KG1 (cell line): ENCODE data around the gene CYP21A2.
A peak's percentile ranks its signal among the peaks of the same experiment; 100 is the strongest.
"Not testable (repeated sequence)": the region's sequence is repeated elsewhere in the genome, so short reads cannot be mapped to it uniquely, and the experiment has no call there.

ENCODE experiments used
- DNase-seq: peaks from one replicate; lab custom pipeline; 2025; lab: John Stamatoyannopoulos, UW

The CYP21A2 gene

DNA sequence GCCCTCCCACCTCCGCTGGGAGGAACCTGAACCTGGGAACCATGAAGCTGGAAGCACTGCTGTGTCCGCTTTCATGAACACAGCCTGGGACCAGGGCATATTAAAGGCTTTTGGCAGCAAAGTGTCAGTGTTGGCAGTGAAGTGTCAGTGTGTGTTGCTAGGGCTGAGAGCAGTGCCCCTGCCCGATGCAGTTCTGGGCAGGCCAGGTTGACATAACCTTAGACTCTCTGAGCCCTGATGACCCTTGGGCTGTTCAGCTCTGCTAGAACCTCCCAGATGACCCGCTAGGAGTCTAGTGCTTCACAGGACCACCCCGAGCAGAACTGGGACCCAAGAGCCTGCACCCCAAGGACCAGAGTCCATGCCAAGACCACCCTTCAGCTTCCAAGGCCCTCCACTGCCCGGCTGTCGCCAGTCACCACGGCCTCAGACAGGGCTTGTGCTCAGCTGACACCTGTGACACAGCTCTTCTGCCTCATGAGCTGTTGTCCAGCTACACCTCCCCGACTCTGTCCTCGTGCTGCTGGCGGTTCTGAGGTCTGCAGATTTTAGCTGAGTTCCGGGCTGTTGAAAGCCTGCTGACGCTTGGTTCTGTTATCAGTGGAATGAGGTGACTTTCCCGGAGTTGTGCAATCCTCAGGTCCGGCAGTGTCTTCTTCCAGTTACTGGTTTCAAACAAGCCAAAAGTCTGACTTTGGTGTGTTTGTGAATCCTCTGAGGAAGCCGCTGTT is 2.8 kb upstream of the CYP21A2 start:
- not testable (repeated sequence) for DNase-seq

DNA sequence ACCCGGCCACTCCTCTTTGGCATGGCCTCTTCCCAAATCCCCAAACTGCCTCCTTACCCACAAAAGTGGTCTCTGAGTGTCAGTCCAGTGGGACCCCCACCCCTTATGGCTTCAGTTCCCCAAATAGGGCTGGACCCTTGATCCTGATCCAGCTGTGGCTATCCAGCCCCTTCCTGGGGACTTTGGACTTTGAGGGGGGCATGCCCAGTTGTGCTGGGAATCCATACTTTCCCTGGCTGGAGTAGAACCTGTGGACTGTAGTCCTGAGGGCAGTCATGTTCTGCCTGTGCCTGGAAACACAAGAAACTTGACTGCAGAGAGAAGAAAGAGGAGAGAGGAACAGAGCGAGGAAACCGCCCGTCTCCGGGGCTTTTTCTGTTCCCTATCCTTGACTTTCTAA is 1.1 kb upstream of the CYP21A2 start:
- DNase-seq: not testable (repeated sequence)

DNA sequence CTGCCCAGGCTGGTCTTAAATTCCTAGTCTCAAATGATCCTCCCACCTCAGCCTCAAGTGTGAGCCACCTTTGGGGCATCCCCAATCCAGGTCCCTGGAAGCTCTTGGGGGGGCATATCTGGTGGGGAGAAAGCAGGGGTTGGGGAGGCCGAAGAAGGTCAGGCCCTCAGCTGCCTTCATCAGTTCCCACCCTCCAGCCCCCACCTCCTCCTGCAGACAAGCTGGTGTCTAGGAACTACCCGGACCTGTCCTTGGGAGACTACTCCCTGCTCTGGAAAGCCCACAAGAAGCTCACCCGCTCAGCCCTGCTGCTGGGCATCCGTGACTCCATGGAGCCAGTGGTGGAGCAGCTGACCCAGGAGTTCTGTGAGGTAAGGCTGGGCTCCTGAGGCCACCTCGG is 663 bp downstream of the CYP21A2 start:
- DNase-seq: not testable (repeated sequence)

DNA sequence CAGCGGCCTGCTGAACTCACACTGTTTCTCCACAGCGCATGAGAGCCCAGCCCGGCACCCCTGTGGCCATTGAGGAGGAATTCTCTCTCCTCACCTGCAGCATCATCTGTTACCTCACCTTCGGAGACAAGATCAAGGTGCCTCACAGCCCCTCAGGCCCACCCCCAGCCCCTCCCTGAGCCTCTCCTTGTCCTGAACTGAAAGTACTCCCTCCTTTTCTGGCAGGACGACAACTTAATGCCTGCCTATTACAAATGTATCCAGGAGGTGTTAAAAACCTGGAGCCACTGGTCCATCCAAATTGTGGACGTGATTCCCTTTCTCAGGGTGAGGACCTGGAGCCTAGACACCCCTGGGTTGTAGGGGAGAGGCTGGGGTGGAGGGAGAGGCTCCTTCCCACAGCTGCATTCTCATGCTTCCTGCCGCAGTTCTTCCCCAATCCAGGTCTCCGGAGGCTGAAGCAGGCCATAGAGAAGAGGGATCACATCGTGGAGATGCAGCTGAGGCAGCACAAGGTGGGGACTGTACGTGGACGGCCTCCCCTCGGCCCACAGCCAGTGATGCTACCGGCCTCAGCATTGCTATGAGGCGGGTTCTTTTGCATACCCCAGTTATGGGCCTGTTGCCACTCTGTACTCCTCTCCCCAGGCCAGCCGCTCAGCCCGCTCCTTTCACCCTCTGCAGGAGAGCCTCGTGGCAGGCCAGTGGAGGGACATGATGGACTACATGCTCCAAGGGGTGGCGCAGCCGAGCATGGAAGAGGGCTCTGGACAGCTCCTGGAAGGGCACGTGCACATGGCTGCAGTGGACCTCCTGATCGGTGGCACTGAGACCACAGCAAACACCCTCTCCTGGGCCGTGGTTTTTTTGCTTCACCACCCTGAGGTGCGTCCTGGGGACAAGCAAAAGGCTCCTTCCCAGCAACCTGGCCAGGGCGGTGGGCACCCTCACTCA is 1.4 kb downstream of the CYP21A2 start:
- DNase-seq: not testable (repeated sequence)

DNA sequence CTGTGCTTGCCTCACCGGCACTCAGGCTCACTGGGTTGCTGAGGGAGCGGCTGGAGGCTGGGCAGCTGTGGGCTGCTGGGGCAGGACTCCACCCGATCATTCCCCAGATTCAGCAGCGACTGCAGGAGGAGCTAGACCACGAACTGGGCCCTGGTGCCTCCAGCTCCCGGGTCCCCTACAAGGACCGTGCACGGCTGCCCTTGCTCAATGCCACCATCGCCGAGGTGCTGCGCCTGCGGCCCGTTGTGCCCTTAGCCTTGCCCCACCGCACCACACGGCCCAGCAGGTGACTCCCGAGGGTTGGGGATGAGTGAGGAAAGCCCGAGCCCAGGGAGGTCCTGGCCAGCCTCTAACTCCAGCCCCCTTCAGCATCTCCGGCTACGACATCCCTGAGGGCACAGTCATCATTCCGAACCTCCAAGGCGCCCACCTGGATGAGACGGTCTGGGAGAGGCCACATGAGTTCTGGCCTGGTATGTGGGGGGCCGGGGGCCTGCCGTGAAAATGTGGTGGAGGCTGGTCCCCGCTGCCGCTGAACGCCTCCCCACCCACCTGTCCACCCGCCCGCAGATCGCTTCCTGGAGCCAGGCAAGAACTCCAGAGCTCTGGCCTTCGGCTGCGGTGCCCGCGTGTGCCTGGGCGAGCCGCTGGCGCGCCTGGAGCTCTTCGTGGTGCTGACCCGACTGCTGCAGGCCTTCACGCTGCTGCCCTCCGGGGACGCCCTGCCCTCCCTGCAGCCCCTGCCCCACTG is 2.3 kb downstream of the CYP21A2 start:
- DNase-seq: not testable (repeated sequence)

DNA sequence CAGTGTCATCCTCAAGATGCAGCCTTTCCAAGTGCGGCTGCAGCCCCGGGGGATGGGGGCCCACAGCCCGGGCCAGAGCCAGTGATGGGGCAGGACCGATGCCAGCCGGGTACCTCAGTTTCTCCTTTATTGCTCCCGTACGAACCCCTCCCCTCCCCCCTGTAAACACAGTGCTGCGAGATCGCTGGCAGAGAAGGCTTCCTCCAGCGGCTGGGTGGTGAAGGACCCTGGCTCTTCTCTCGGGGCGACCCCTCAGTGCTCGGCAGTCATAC is 2.8 kb downstream of the CYP21A2 start:
- not testable (repeated sequence) for DNase-seq

DNA sequence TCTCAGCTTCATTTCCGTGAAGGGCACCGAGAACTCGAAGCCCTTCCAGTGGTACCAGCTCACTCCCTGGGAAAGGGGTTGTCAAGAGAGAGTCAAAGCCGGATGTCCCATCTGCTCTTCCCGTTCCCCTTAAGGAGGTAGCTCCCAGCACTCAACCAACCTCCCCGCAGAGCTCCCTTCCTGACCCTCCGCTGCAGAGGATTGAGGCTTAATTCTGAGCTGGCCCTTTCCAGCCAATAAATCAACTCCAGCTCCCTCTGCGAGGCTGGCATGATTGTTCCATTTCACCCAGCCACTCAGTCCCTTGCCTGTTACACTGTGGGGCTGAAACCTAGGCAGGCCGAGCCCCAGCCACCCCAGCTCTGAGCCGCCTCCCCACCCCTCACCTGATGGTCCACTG is 3.2 kb downstream of the CYP21A2 start:
- not testable (repeated sequence) for DNase-seq

DNA sequence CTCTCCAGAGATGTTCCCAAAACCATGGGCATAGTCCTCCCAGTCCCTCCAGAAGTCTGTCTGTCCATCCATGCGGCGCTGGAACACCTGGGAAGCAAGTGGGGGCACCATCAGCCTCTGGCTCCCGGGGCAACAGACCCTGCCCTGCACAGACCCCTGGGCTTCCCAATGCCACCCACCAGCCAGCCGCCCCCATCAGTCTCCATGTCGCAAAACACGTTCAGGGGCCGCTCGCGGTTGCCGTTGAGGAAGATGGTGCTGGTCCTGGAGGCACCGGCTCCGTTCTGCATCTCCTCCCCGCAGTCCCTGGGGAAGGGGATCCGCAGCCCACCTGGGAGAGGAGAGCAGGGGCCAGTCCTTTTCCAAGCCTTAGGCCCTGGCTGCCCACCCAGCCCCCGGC is 4.1 kb downstream of the CYP21A2 start:
- DNase-seq: not testable (repeated sequence)

DNA sequence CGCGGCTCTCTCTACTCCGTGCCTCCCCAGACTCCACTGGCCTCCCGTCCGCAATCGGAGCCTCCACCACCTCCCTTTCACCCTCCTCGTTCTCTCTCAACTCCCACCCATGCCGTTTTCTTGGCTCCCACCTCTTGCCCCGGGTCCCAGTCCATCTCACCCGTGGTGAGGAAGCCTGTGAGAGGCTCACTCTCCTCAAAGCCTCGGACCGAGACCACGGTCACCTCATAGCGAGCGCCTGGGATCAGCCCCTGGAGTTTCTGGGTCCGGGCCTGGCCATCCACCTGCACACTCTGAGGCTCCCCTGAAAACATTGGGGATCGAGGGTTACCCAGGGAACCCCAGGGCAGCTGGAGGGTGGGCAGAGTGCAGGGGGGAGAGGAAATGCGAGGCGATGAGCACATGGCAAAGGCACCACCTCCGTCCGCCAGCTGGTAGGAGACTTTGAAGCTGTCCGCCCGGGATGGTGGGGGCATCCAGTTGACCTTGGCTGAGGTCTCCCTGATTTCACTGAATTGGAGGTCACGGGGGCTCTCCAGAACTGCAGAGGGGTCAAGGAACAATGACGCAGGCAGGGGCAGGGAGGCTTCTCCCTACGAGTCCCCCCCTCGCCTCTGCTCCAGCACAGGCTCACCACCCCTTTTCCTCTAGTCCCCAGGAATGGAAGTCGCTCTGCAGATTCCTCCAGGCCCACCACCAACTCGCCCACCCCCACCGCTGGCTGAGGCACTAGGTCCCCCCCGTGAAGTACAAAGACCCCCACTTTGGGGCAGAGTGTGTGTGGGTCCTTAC is 5.6 kb downstream of the CYP21A2 start:
- not testable (repeated sequence) for DNase-seq

DNA sequence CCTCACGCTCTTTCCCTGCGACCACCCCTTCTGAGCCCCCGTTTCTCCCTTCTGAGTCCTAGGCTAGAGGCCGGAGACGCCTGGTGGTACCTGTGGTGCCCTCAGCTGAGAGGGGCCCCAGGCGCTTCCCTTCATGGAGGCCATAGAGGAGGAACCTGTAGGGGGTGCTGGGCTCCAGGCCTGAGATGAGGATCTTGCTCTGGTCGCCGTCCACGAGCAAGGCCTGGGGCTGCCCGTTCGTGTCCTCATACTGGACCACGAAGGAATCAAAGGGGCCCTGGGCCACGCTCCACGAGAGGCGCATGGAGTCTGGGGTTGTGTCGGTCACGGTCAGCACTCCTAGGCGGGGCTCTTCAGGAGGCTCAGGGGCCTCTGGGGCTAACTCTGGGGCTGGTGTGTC is 6.7 kb downstream of the CYP21A2 start:
- not testable (repeated sequence) for DNase-seq

DNA sequence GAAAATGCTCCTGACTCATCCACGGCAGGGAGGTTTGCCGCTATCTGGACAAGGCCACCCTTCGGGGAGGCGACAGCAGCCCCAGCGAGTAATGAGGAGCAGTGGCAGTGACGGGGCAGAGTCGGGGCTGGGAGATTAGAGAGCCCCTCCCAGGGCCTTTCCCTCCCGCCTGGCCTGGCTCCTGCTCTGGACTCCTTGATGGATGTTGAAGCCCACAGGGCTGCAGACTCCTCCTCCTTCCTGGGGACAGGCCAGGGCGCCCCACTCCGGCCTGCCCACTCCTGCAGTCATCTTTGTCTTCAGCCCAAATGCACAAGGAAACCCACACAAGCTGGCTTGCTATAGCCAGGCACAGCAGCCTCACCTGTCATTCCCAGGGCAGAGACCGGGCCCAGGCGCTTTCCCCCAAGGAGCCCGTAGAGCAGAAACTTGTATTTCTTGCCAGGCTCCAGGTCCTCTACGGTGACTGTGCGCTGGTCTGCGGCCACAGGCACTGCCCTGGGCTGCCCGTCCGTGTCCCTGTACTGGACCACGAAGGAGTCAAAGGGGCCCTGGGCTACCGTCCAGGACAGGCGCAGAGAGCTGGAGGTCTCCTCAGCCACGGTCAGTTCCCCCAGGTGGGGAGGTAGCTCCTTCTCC is 7.7 kb downstream of the CYP21A2 start:
- no peak for DNase-seq

DNA sequence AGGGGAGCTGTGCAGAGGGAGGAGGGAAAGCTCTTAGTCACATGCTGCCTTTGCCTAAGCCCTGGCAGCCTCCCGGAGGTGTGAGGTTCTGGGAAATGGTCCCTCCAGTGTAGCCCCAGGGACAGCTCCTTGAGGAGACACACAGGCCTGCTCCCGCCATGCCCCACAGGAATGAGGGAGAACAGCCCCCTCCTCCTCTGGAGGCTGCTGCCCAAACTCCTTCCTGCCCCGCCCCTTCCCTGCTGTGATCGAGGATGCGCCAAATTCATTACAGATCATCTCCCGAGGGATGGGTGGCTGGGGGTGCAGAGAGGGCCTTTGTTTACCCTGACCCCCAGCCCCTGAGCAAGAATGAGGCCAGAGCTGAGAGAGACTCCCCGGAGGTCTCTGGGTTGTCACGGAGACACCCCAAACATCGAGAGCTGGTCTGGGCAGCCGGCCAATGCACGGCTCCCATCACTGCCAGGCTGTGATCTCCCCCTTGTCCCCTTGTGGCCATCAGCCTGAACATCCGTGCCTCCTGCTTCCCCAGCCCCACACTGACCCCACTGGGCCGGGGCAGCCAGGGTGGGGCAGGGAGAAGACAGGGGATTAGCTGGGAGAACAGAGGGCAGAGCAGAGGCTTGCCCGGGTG is 8.4 kb downstream of the CYP21A2 start:
- no peak for DNase-seq

DNA sequence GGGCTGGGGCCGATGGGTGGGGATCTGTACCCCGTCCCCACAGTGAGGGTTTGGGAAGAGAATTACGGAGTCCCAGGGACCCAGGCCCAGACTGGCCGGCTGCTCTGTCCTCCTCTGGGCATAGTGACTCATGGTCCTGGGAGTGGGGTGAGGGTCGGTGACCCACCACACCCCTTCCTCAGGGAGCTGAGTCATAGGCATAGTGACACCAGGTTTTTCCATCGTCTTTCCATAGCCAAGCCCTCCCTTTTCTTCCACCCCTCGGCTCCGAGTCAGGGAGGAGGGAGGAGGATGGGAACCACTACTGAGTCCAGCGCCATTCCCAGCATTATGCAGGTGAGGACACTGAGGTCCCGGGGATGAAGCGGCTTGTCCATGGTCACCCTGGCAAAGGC is 8.9 kb downstream of the CYP21A2 start:
- DNase-seq: no peak

DNA sequence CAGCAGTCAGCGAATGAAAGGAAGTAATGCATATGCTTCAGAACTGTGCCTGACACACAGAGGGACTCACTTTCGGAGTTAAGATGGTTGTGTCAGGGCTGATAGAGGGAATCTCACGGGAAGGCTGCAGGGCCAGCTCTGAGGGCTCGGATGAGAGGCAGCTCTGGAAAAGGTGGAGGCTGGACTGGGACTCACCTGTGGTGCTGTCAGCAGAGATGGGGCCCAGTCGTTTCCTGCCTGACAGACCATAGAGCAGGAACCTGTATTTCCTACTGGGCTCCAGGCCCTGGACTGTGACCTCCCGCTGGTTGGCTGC is 9.3 kb downstream of the CYP21A2 start:
- DNase-seq: no peak

DNA sequence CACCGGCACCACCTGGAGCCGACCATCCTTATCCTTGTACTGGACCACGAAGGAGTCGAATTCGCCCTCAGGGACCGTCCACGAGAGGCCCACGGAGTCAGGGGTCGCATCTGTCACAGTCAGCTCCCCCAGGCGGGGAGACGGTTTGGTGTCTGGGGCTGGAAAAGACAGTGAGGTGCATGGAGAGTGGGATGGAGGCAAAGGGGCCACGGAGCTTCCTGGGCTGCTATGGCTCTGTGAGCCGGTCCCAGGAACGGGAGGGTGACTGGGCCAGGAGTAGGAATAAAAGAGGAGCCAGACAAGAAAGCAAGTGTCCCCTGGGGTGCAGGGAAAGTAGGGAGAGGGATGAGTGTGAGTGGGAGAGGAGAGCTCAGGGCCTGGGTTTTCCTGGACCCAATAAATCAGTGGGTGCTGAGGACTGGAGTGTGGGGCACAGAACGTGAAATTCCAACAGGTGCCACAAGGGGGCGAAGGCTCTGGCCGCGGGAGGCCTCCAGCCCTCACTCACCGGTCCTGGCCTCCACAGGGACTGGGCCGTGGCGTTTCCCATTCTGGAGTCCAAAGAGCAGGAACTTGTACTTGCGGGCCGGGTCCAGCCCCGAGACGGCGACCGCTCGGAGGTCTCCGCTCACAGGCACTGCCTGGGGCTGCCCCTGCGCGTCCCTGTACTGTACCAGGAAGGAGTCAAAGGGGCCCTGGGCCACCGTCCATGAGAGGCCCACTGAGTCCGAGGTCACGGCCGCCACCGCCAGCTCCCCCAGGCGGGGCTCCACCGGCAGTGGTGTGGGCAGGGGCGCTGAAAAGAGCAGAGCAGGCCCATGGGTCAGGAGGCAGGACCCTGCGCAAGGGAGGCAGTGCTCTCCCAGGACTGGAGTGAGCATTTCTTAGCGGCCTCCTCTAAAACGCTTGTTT is 9.9 kb downstream of the CYP21A2 start:
- peak; percentile 40 for DNase-seq

DNA sequence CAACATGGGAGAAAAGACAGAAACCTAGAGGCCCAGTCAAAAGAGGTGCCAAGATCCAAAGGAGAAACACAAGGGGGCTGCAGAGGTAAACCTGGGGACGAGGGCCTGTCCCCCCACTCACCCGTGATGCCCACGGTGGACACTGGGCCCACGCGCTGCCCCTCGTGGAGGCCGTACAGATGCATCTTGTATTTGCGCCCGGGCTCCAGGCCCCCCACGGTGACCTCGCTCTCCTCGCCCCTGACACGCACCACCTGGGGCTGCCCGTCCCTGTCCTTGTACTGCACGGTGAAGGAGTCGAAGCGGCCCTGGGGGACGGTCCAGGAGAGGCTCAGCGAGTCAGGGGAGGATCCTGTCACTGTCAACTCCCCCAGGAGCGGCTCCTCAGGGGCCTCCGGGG is 10.9 kb downstream of the CYP21A2 start:
- DNase-seq: not testable (repeated sequence)

DNA sequence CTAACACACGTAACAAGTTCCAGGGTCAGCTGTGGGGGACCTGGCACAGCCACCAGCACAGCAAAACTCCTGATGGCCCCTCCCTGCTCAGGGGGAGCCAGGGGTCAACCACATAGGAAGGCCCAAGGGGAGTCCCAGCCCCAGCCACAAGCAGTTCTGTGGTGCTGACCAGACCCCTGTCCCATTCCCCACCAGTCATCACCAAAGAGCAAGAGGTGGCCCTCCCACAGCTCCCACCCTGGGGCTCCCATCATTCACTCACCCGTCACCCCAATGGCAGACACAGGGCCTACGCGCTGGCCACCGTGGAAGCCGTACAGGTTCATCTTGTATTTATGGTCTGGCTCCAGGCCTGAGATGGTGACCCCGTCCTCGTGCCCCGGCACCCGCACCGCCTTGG is 11.5 kb downstream of the CYP21A2 start:
- DNase-seq: not testable (repeated sequence)

DNA sequence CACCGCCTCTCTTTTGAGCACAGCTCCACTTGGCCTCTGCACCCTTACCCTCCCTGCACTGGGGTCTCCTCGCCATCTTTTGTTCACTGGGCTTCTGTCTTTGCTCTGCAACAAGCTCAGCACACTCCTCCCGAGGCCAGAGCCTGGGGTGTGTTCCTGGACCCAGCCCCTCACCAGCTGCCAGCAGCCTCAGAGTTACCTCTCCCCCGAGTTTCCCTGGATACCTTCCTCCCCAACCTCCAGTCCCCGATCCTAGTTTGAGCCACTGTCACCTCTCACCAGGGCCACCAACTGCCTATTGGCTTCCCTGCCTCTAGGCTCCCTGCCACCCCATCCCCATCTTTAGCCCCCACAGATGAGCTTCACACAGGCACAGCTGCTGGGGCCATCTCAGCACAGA is 12.3 kb downstream of the CYP21A2 start:
- no peak for DNase-seq

DNA sequence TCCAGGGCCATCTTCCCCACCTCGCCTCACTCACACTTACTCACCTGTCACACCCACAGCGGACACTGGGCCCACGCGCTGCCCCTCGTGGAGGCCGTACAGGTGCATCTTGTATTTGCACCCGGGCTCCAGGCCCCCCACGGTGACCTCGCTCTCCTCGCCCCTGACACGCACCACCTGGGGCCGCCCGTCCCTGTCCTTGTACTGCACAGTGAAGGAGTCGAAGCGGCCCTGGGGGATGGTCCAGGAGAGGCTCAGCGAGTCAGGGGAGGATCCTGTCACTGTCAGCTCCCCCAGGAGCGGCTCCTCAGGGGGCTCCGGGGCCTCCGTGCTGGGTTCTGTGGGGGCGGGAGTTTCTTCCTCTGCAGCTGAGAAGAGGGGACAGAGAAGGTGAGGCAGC is 14.4 kb downstream of the CYP21A2 start:
- not testable (repeated sequence) for DNase-seq

DNA sequence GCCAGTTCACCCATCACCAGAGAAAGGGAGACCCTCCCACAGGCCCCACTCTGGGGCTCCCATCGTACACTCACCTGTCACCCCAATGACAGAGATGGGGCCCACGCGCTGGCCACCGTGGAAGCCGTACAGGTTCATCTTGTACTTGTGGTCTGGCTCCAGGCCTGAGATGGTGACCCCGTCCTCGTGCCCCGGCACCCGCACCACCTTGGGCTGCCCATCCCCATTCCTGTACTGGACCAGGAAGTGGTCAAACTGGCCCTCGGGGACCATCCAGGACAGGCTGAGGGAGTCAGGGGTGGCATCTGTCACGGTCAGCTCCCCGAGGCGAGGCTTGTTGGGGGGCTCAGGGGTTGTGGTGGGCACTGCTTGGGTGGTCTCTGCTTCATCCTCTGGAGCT is 15.1 kb downstream of the CYP21A2 start:
- DNase-seq: not testable (repeated sequence)
